CD8-positive, alpha-beta memory T cell (primary cell): ENCODE results near the gene ITSN1. TPM values are rescaled to one million over a fixed set of nuclear protein-coding genes. Genes with fewer than 3 reads are reported as not detected.

ENCODE experiments used
- CTCF ChIA-PET: fragments of 350-600 bp; sonication (Branson Sonifier 250); formaldehyde crosslinking; loops from one replicate; lab custom pipeline; 2021; ENCODE audit warnings: antibody characterized with exemption; lab: Charles Lee
- POLR2A ChIA-PET: fragments of 350-600 bp; sonication (Branson Sonifier 250); formaldehyde crosslinking; loops from one replicate; lab custom pipeline; 2021; ENCODE audit warnings: antibody characterized with exemption; lab: Charles Lee
- DNase-seq, 5 donors: peaks; one replicate each; pipeline versions ENCODE4 v3.0.0 to v3.0.0-alpha.2; 2020 to 2022; ENCODE audit warnings: mixed read lengths in 1 of 5
- H3K27ac ChIP-seq: one replicate; pipeline ENCODE4 v1.7.0; 2013; ENCODE audit warnings: low read depth, mild to moderate bottlenecking, low read length, moderate library complexity
- H3K27me3 ChIP-seq: 2 replicates; pipeline ENCODE4 v1.7.0; 2013; ENCODE audit warnings: low read length, mild to moderate bottlenecking; ENCODE audit not compliant: insufficient read depth, poor library complexity, severe bottlenecking
- H3K36me3 ChIP-seq: 2 replicates; pipeline ENCODE4 v1.7.0; 2013; ENCODE audit warnings: mild to moderate bottlenecking, low read length, moderate library complexity; ENCODE audit not compliant: insufficient read depth
- H3K4me1 ChIP-seq: 2 replicates; pipeline ENCODE4 v1.7.0; 2013; ENCODE audit warnings: mild to moderate bottlenecking, low read length, moderate library complexity; ENCODE audit not compliant: insufficient read depth
- H3K4me3 ChIP-seq: 2 replicates; pipeline ENCODE4 v1.7.0; 2013; ENCODE audit warnings: mild to moderate bottlenecking, low read length
- H3K9me3 ChIP-seq: 2 replicates; pipeline ENCODE4 v1.7.0; 2013; ENCODE audit warnings: mild to moderate bottlenecking, low read length
- H3K27ac Mint-ChIP-seq, 8 donors: one replicate each; pipeline ENCODE4 v1.8.0; 2020 to 2021; ENCODE audit warnings: mixed read lengths in 8 of 8, mild to moderate bottlenecking in 6 of 8, inconsistent platforms in 3 of 8, moderate library complexity in 3 of 8
- H3K27me3 Mint-ChIP-seq, 2 donors: one replicate each; pipeline ENCODE4 v1.8.0; 2020 to 2021; ENCODE audit warnings: mixed read lengths in 2 of 2, mild to moderate bottlenecking in 1 of 2, moderate library complexity in 1 of 2
- H3K36me3 Mint-ChIP-seq, 3 donors: one replicate each; pipeline ENCODE4 v1.8.0; 2020 to 2021; ENCODE audit warnings: mixed read lengths in 3 of 3, inconsistent platforms in 1 of 3, mild to moderate bottlenecking in 1 of 3
- H3K4me1 Mint-ChIP-seq, 3 donors: one replicate each; pipeline ENCODE4 v1.8.0; 2020 to 2021; ENCODE audit warnings: mixed read lengths in 3 of 3, inconsistent platforms in 1 of 3, mild to moderate bottlenecking in 1 of 3
- H3K4me3 Mint-ChIP-seq, 7 donors: one replicate each; pipeline ENCODE4 v1.8.0; 2020 to 2021; ENCODE audit warnings: mixed read lengths in 7 of 7, mild to moderate bottlenecking in 6 of 7, moderate library complexity in 4 of 7, inconsistent platforms in 2 of 7
- H3K9me3 Mint-ChIP-seq, 5 donors: one replicate each; pipeline ENCODE4 v1.8.0; 2020 to 2022; ENCODE audit warnings: mixed read lengths in 5 of 5, mild to moderate bottlenecking in 3 of 5, moderate library complexity in 2 of 5, inconsistent platforms in 1 of 5
- polyA plus RNA-seq: library from polyadenylated mRNA; unstranded; fragments of 300-500 nt; fragmentation: Illumina TruSeq; gene quantifications from one replicate; pipeline ENCODE4 v1.2.3, GENCODE V29; 2021
- total RNA-seq, 2 experiments: library from RNA; stranded (reverse); gene quantifications; one replicate each; pipeline ENCODE4 v1.2.3, GENCODE V29; 2021

ITSN1 gene
- total and polyA plus RNA-seq, 3 experiments from 2014 or later, result 2.7 to 5.5 (median 4.9) TPM

DNA sequence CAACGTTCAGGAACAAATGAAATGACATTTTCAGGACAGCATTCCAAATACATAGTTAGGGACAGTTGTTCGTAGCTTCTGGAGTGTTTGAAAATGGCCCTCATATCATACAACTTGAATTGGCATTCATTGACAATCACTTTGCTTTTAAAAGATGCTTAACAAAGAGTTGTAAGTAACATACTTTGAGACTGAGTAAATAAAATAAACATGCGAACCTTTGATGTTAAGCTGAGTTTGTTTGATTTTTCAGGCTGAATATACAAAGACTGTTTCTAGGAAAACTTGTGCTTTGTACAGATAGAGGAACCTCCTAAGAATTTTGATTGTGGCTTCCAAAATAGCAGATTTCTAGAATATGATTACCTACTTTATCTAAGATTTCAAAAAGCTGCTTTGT is 45.3 kb downstream of the ITSN1 start:
- no peaks in the 10 kb centered on the region for H3K9me3 Mint-ChIP-seq
- H3K27ac Mint-ChIP-seq, result no peak overlapping the region
- no peaks in the 10 kb centered on the region for H3K4me1 Mint-ChIP-seq
- ChIA-PET CTCF (no interaction called here), POLR2A (no interaction called here)
- Histone ChIP-seq H3K4me1 (no peaks in the 10 kb centered on the region), H3K27me3 (no peaks in the 10 kb centered on the region), H3K27ac (no peak overlapping the region), H3K36me3 (no peaks in the 10 kb centered on the region), H3K4me3 (no peak overlapping the region), H3K9me3 (no peaks in the 10 kb centered on the region)
- no peak for DNase-seq
- H3K36me3 Mint-ChIP-seq, result no peaks in the 10 kb centered on the region
- H3K4me3 Mint-ChIP-seq, result no peak overlapping the region
- H3K27me3 Mint-ChIP-seq, result peaks cover 3 to 31% of the 10 kb centered on the region in 2 donors

DNA sequence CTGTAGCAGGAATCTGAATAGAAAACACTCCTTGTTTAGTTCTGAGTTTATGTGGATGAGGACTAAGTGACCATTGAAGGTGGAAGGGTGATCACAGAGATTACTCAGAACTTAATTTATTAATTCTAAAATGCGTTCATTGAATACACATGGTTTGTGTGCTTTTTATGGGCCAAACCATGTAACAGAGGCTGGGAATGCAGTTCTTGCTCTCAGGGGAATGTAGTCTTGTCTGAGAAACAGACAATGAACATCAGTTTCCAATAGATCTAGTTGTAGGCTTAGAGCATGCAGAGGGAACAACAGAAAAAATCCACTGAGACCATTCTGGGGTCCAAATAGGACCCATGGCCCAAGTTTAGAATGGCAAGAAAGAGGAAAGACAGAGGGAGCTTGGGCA is 46.1 kb downstream of the ITSN1 start:
- H3K4me1 Mint-ChIP-seq, result no peaks in the 10 kb centered on the region
- Histone ChIP-seq H3K27ac (no peak overlapping the region), H3K27me3 (no peaks in the 10 kb centered on the region), H3K4me1 (no peaks in the 10 kb centered on the region), H3K4me3 (no peak overlapping the region), H3K9me3 (no peaks in the 10 kb centered on the region), H3K36me3 (no peaks in the 10 kb centered on the region)
- H3K4me3 Mint-ChIP-seq, result no peak overlapping the region
- no peak for DNase-seq
- H3K36me3 Mint-ChIP-seq, result no peaks in the 10 kb centered on the region
- POLR2A ChIA-PET, result no interaction called here
- CTCF ChIA-PET, result no interaction called here
- H3K27me3 Mint-ChIP-seq, result peaks cover 2 to 24% of the 10 kb centered on the region in 2 donors
- no peak overlapping the region for H3K27ac Mint-ChIP-seq
- H3K9me3 Mint-ChIP-seq, result no peaks in the 10 kb centered on the region

DNA sequence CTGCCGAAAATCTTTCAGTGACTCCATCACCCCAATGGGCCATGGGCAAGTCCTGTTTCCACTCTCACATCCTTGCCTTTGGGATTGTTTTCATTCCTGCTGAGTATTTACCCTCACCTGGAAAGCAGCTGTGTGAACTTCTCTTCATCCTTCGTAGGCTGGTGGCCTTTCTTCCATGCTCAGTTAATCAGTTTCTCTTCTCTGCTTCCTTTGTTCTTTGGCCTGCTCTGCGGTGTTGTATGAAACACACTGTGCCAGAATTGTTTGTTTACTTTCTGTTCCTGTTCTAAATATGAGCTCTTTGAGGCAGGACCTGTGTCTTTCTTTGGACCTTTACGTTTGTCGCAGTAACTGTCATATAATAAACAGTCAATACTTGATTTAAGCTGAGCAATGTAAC is 48.6 kb downstream of the ITSN1 start:
- no peak for DNase-seq
- Mint-ChIP-seq H3K27ac (no peak overlapping the region), H3K9me3 (no peaks in the 10 kb centered on the region), H3K4me3 (no peak overlapping the region), H3K27me3 (peaks cover 2 to 17% of the 10 kb centered on the region in 2 donors), H3K36me3 (no peaks in the 10 kb centered on the region), H3K4me1 (no peaks in the 10 kb centered on the region)
- Histone ChIP-seq H3K36me3 (no peaks in the 10 kb centered on the region), H3K4me3 (no peak overlapping the region), H3K27ac (no peak overlapping the region), H3K9me3 (no peaks in the 10 kb centered on the region), H3K27me3 (no peaks in the 10 kb centered on the region), H3K4me1 (no peaks in the 10 kb centered on the region)
- ChIA-PET POLR2A (no interaction called here), CTCF (no interaction called here)

DNA sequence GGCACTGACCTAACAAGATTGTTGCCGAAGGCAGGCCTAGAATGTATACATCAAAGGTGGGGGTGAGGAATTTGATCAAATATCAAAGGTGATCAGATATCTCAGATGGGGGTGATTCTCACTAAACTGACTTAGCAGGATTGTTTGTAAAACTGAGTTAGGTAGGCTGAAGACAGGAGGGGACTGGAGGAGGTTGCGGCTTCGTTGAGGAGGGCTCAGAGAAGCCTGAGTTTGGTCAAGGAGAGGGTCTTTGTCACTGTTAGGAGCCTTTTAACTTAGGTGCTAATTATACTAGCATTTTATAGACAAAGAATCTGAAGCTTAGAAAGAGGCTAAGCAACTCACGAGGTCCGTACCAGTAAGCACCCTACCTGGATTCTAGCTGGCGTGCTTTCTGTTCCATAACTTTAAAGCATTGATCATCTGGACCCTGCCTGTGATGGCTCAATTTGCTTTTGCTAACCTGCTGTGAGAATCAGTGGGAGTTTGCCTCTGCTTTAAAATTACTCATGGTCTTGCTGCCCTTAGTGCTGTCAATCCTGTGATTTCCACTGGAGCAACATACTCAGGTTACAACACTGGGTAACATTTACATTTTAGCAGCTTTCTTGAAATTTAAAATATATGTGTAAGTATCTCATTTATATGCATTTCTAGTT is 49.8 kb downstream of the ITSN1 start:
- H3K4me3 Mint-ChIP-seq, result no peak overlapping the region
- no peak overlapping the region for H3K4me3 ChIP-seq
- H3K27me3 Mint-ChIP-seq, result peaks cover 2 to 10% of the 10 kb centered on the region in 2 donors
- H3K27ac Mint-ChIP-seq, result peak overlapping the region in 1 of 8 donors; percentile 11
- no peaks in the 10 kb centered on the region for H3K36me3 Mint-ChIP-seq
- ChIA-PET POLR2A (no interaction called here), CTCF (no interaction called here)
- H3K9me3 Mint-ChIP-seq, result no peaks in the 10 kb centered on the region
- H3K4me1 ChIP-seq, result no peaks in the 10 kb centered on the region
- no peaks in the 10 kb centered on the region for H3K36me3 ChIP-seq
- DNase-seq, result no peak
- H3K27me3 ChIP-seq, result no peaks in the 10 kb centered on the region
- no peaks in the 10 kb centered on the region for H3K4me1 Mint-ChIP-seq
- H3K27ac ChIP-seq, result no peak overlapping the region
- H3K9me3 ChIP-seq, result no peaks in the 10 kb centered on the region

DNA sequence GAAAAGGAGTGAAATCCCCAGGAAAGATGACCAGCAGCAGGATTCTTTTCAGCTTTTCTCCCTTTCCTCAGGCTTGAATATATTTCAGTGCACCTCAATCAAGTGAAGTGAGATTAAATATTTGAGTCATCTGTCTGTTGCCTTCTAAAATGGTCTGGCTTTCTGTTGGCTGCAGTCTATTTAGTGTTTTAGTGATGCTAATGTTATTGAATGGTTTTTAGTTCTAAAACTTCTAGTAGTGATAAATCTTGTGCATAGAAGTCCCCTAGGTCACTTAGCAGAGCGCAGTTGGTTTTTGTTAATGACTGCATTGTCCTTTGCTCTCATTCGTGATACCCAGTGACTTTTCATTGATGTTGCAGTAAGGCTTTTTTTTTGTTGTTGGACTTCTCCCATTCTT is 53.5 kb downstream of the ITSN1 start:
- no peaks in the 10 kb centered on the region for H3K27me3 ChIP-seq
- DNase-seq, result no peak
- Mint-ChIP-seq H3K9me3 (no peaks in the 10 kb centered on the region), H3K4me1 (no peaks in the 10 kb centered on the region), H3K27ac (no peak overlapping the region), H3K4me3 (no peak overlapping the region), H3K36me3 (no peaks in the 10 kb centered on the region), H3K27me3 (peaks cover 0 to 11% of the 10 kb centered on the region in 2 donors)
- H3K9me3 ChIP-seq, result no peaks in the 10 kb centered on the region
- H3K27ac ChIP-seq, result no peak overlapping the region
- POLR2A ChIA-PET, result no interaction called here
- H3K36me3 ChIP-seq, result no peaks in the 10 kb centered on the region
- CTCF ChIA-PET, result no interaction called here
- no peaks in the 10 kb centered on the region for H3K4me1 ChIP-seq
- no peak overlapping the region for H3K4me3 ChIP-seq

DNA sequence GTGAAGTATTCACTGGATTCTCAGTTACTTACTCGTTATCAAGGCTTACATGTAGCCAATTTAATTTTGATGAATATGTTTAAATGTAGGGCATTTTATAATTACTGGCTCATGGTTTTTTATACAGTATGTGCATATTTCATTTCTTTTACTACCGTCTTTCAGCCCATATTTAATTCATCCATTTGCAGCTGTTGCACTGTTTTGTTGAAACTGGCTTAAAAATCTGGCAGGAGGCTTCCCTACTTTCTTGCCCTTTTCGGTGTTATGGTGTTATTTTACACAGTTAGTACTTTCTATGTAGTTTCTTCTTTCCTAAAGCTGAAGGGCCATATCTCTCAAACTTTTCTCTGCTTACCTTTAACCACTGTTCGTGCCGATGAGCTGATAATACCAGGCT is 54.2 kb downstream of the ITSN1 start:
- Histone ChIP-seq H3K4me1 (no peaks in the 10 kb centered on the region), H3K27ac (no peak overlapping the region), H3K36me3 (no peaks in the 10 kb centered on the region), H3K9me3 (no peaks in the 10 kb centered on the region), H3K4me3 (no peak overlapping the region), H3K27me3 (no peaks in the 10 kb centered on the region)
- Mint-ChIP-seq H3K27me3 (peaks cover 0 to 11% of the 10 kb centered on the region in 2 donors), H3K4me1 (no peaks in the 10 kb centered on the region), H3K9me3 (no peaks in the 10 kb centered on the region), H3K4me3 (no peak overlapping the region), H3K27ac (no peak overlapping the region), H3K36me3 (no peaks in the 10 kb centered on the region)
- DNase-seq, result no peak
- ChIA-PET CTCF (no interaction called here), POLR2A (no interaction called here)

DNA sequence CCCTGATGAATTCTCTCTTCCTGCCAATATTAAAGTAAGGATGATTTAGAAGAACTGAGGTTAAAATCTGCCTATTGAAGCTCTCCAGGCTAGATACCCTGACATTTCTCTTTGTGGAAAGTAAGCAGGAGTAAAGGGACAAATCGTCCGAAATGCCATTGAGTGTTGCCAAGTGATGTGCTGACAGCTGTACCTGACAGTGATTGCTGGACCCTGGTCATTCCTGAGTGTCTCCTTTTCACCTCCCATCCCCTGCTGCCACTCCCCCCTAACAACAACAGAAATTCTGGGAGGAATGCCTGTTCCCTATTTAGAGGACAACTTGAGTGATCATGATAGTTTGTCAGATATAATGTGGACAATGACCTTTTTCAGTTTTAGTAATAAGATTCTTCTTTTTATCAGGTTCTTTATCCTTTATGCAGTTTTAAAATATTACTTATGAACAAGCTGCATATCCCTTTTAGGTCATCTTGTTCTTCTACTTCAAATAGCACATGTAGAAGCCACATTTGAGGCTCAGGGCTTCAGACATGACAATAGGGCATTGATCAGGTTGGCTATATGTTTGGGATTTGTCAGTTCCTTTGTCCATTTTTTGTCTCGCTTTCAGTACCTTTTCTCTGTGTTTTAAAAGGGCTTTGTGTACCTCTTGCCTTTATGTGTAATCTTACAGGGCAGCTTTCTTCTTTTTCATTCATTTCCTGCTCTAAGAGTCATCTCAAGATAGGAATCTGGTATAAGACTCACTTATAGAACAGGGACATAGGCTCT is 56.0 kb downstream of the ITSN1 start:
- CTCF ChIA-PET, result no interaction called here

DNA sequence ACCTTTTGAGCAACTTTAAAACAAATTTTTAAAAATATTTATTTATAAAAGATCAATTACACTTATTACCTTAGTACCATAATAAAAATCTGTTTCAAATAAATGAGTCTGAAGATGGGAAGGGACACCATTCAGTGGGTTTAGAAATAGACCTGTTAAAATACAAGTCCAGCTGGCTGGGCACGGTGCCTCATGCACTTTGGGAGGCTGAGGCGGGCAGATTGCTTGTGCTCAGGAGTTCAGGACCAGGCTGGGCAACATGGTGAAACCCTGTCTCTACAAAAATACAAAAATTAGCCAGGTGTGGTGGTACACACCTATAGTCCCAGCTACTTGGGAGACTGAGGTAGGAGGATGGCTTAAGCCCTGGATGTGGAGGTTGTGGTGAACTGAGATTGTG is 57.0 kb downstream of the ITSN1 start:
- peaks cover 0 to 11% of the 10 kb centered on the region in 2 donors for H3K27me3 Mint-ChIP-seq
- H3K4me3 ChIP-seq, result no peak overlapping the region
- ChIA-PET POLR2A (no interaction called here), CTCF (no interaction called here)
- H3K4me1 ChIP-seq, result no peaks in the 10 kb centered on the region
- H3K27me3 ChIP-seq, result no peaks in the 10 kb centered on the region
- no peaks in the 10 kb centered on the region for H3K36me3 ChIP-seq
- no peak overlapping the region for H3K27ac ChIP-seq
- H3K4me3 Mint-ChIP-seq, result no peak overlapping the region
- no peaks in the 10 kb centered on the region for H3K9me3 ChIP-seq
- no peak for DNase-seq
- H3K4me1 Mint-ChIP-seq, result peaks cover 9 to 11% (median 11%) of the 10 kb centered on the region in 3 donors
- H3K27ac Mint-ChIP-seq, result no peak overlapping the region
- no peaks in the 10 kb centered on the region for H3K9me3 Mint-ChIP-seq
- no peaks in the 10 kb centered on the region for H3K36me3 Mint-ChIP-seq

More for the DNA sequence above, 56.0 kb downstream of the ITSN1 start:
- H3K9me3 Mint-ChIP-seq, result no peaks in the 10 kb centered on the region
- H3K9me3 ChIP-seq, result no peaks in the 10 kb centered on the region
- H3K27me3 Mint-ChIP-seq, result peaks cover 0 to 11% of the 10 kb centered on the region in 2 donors
- H3K4me3 ChIP-seq, result no peak overlapping the region
- H3K4me1 Mint-ChIP-seq, result peaks cover under 1 to 1% (median under 1%) of the 10 kb centered on the region in 3 donors
- no peak overlapping the region for H3K4me3 Mint-ChIP-seq
- H3K27me3 ChIP-seq, result no peaks in the 10 kb centered on the region
- no peak for DNase-seq
- no peaks in the 10 kb centered on the region for H3K36me3 ChIP-seq
- H3K27ac Mint-ChIP-seq, result no peak overlapping the region
- no peak overlapping the region for H3K27ac ChIP-seq
- no peaks in the 10 kb centered on the region for H3K36me3 Mint-ChIP-seq
- POLR2A ChIA-PET, result no interaction called here
- no peaks in the 10 kb centered on the region for H3K4me1 ChIP-seq
